ENCODE data around the gene PTX3. TPM values are rescaled to one million over a fixed set of nuclear protein-coding genes. Genes with fewer than 3 reads are reported as not detected.

Gene PTX3
- total RNA-seq (2014; rRNA removed), result 24.4 and 27.3 TPM in 2 replicates
- Bru-seq, nascent RNA, result percentile 94 among the genes with signal in this experiment
- BruChase-seq, experiment 1, labeled RNA remaining after a 6-hour chase, result percentile 93 among the genes with signal in this experiment
- BruChase-seq, experiment 2, labeled RNA remaining after a 2-hour chase, result percentile 92 among the genes with signal in this experiment
- long read RNA-seq, transcript PTX3-201 (3 exons, 1,940 nt), result major isoform, 12 of 20 reads
- long read RNA-seq, partial matches to known transcripts, result 0 of 20 reads
- long read RNA-seq, other reads (novel, unspliced or antisense), result 8 of 20 reads

GRCh38 chr3:157436583-157437291 is at the start of gene PTX3:
Gene PTX3 (plus strand): TSS chr3:157436850. CDS start chr3:157436934, 84 bp downstream.
- TSS peak; percentile 90 for BruUV-seq (replicated peaks)
- H3K27me3 ChIP-seq (ENCODE audit: low read length), result no peaks in the 10 kb centered on the region
- TF ChIP-seq, protein P1, sequence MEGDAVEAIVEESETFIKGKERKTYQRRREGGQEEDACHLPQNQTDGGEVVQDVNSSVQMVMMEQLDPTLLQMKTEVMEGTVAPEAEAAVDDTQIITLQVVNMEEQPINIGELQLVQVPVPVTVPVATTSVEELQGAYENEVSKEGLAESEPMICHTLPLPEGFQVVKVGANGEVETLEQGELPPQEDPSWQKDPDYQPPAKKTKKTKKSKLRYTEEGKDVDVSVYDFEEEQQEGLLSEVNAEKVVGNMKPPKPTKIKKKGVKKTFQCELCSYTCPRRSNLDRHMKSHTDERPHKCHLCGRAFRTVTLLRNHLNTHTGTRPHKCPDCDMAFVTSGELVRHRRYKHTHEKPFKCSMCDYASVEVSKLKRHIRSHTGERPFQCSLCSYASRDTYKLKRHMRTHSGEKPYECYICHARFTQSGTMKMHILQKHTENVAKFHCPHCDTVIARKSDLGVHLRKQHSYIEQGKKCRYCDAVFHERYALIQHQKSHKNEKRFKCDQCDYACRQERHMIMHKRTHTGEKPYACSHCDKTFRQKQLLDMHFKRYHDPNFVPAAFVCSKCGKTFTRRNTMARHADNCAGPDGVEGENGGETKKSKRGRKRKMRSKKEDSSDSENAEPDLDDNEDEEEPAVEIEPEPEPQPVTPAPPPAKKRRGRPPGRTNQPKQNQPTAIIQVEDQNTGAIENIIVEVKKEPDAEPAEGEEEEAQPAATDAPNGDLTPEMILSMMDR (conservative IDR thresholded peaks at IDR 0.05; ENCODE audit: low read depth, low read length), result no peak
- TF ChIP-seq EZH2 (IDR thresholded peaks at IDR 0.05; ENCODE audit: low read length, unreplicated experiment) (no peak), EZH2phosphoT487 (IDR thresholded peaks at IDR 0.05; ENCODE audit: borderline replicate concordance, low read length) (no peak)
- peak within 1 kb of the TSS; percentile 82 for H3K4me3 ChIP-seq (ENCODE audit: low read length)
- H3K9me2 ChIP-seq (replicated peaks; ENCODE audit: low read length), result no peaks in the 10 kb centered on the region
- ChIA-PET POLR2A (ENCODE audit: unreplicated experiment) (interaction anchor here (0.6 to 0.8 kb wide), 3 partner anchors 62 to 276 kb away, joined by 3 to 7 read pairs (median 3); no protein-coding TSS in a partner anchor), CTCF (no interaction called here)
- intact Hi-C loops (cut with micrococcal nuclease), result loop anchor here (2.0 to 5.0 kb wide), 4 partner anchors 84 to 232 kb away; no protein-coding TSS in a partner anchor
- ATAC-seq (peak; percentile 51), DNase-seq (peak; percentile 90)
- 0 out of 2 replicates have a peak, but pooled peaks cover 3% of the 10 kb centered on the region for H3K36me3 ChIP-seq (ENCODE audit: low read depth, low read length)
- H4K20me1 ChIP-seq (ENCODE audit: low read length), result no peaks in the 10 kb centered on the region
- H2AFZ ChIP-seq (ENCODE audit: low read length), result peak within 1 kb of the TSS; percentile 86
- H3K79me2 ChIP-seq (ENCODE audit: low read length), result peaks cover 17% of the 10 kb centered on the region
- no peaks in the 10 kb centered on the region for H3F3A ChIP-seq (ENCODE audit: low read length, unreplicated experiment)
- peaks cover 16% of the 10 kb centered on the region for H3K4me1 ChIP-seq (ENCODE audit: insufficient read depth, low read length)
- H3K9me3 ChIP-seq (ENCODE audit: low read length), result no peaks in the 10 kb centered on the region
- H3K9ac ChIP-seq (ENCODE audit: low read length), result peak within 1 kb of the TSS; percentile 42
- peak within 1 kb of the TSS; percentile 68 for H3K27ac ChIP-seq (ENCODE audit: low read length)
- H3K4me2 ChIP-seq (ENCODE audit: low read length), result peak within 1 kb of the TSS; percentile 93

- intact Hi-C loops (cut with micrococcal nuclease), result loop anchor here (5.0 kb wide), 1 partner anchor 44 kb away; no protein-coding TSS in a partner anchor
- Histone ChIP-seq H3K4me2 (ENCODE audit: low read length) (no peak overlapping the region), H3K4me3 (ENCODE audit: low read length) (no peak overlapping the region), H3K4me1 (ENCODE audit: insufficient read depth, low read length) (peaks cover 17% of the 10 kb centered on the region), H3K9ac (ENCODE audit: low read length) (no peak overlapping the region), H3K36me3 (ENCODE audit: low read depth, low read length) (no peaks in the 10 kb centered on the region), H4K20me1 (ENCODE audit: low read length) (no peaks in the 10 kb centered on the region), H3F3A (ENCODE audit: low read length, unreplicated experiment) (no peaks in the 10 kb centered on the region), H3K9me3 (ENCODE audit: low read length) (no peaks in the 10 kb centered on the region), H3K27ac (ENCODE audit: low read length) (no peak overlapping the region), H2AFZ (ENCODE audit: low read length) (no peak overlapping the region), H3K79me2 (ENCODE audit: low read length) (no peaks in the 10 kb centered on the region), H3K9me2 (replicated peaks; ENCODE audit: low read length) (no peaks in the 10 kb centered on the region), H3K27me3 (ENCODE audit: low read length) (no peaks in the 10 kb centered on the region)
- TF ChIP-seq EZH2phosphoT487 (IDR thresholded peaks at IDR 0.05; ENCODE audit: borderline replicate concordance, low read length) (no peak), EZH2 (IDR thresholded peaks at IDR 0.05; ENCODE audit: low read length, unreplicated experiment) (no peak)
- TF ChIP-seq, protein P1 (conservative IDR thresholded peaks at IDR 0.05; ENCODE audit: low read depth, low read length), result no peak
- ChIA-PET CTCF (no interaction called here), POLR2A (ENCODE audit: unreplicated experiment) (no interaction called here)
- DNase-seq (peak; percentile 13), ATAC-seq (no peak)
- no TSS peak for BruUV-seq (replicated peaks)
These were observed 48.8 kb upstream of the PTX3 start for GRCh38 chr3:157387708-157388435.
